ENCODE data around the gene PSMB5. TPM values are rescaled to one million over a fixed set of nuclear protein-coding genes. Genes with fewer than 3 reads are reported as not detected.

Gene PSMB5
- total and polyA plus RNA-seq, 2 of the 13 experiments (the other 11 are each of a cell fraction or from before 2014, with no cell fraction given): 705 to 871 TPM

DNA sequence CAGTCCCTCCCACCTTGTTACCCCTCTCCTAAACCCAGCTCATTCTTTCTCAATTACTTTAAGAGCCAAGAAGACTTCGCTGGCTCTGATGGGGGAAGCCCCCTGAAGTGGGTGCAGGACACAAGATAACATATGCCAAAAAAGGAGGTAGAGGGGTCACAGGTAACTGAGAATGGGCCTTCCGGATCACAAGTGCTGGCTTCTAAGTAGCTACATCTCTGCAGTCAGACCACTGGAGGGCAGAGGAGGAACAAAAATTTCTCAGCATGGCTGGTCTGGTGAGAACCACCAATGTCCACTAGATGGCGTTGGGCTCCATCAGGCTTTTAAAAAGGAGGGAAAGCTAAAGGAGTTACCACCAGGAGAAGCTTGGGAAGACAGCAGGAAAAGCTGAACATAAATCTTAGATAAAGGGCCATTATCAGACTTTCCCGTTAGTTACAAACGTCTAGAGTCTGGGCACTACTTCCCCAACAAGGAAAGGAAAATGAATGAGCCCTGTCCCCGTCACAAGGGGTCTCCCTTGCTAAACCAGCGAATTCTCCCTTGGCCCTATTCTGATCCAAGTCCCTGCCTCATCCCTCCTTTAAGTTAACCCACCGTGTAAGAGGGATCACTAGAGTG, 34.2 kb upstream of the PSMB5 start (continued):
- TF ChIP-seq ZIK1 (CRISPR knock-in tag; IDR thresholded peaks at IDR 0.05; ENCODE audit: borderline replicate concordance, low read depth) (peak; percentile 79; the same call in 1 of the 2 replicates), NR2C2 (CRISPR knock-in tag; IDR thresholded peaks at IDR 0.05; ENCODE audit: borderline replicate concordance) (no peak; the same call in 1 of the 2 replicates), ZNF256 (CRISPR knock-in tag; conservative IDR thresholded peaks at IDR 0.05) (no peak), ZKSCAN8 (CRISPR knock-in tag; IDR thresholded peaks at IDR 0.05; ENCODE audit: borderline replicate concordance) (peak; percentile 79; the same call in 1 of the 2 replicates), AKAP8 (CRISPR knock-in tag; IDR thresholded peaks at IDR 0.05) (peak; percentile 44; the same call in 1 of the 2 replicates), ZNF20 (CRISPR knock-in tag; IDR thresholded peaks at IDR 0.05) (no peak), PHF8 (CRISPR knock-in tag; IDR thresholded peaks at IDR 0.05) (no peak), HNF4G (IDR thresholded peaks at IDR 0.05; ENCODE audit: borderline replicate concordance, low read depth, low read length) (no peak), HNF4G (CRISPR knock-in tag; IDR thresholded peaks at IDR 0.05; ENCODE audit: borderline replicate concordance, low read depth) (no peak)
- TF ChIP-seq, protein P1, sequence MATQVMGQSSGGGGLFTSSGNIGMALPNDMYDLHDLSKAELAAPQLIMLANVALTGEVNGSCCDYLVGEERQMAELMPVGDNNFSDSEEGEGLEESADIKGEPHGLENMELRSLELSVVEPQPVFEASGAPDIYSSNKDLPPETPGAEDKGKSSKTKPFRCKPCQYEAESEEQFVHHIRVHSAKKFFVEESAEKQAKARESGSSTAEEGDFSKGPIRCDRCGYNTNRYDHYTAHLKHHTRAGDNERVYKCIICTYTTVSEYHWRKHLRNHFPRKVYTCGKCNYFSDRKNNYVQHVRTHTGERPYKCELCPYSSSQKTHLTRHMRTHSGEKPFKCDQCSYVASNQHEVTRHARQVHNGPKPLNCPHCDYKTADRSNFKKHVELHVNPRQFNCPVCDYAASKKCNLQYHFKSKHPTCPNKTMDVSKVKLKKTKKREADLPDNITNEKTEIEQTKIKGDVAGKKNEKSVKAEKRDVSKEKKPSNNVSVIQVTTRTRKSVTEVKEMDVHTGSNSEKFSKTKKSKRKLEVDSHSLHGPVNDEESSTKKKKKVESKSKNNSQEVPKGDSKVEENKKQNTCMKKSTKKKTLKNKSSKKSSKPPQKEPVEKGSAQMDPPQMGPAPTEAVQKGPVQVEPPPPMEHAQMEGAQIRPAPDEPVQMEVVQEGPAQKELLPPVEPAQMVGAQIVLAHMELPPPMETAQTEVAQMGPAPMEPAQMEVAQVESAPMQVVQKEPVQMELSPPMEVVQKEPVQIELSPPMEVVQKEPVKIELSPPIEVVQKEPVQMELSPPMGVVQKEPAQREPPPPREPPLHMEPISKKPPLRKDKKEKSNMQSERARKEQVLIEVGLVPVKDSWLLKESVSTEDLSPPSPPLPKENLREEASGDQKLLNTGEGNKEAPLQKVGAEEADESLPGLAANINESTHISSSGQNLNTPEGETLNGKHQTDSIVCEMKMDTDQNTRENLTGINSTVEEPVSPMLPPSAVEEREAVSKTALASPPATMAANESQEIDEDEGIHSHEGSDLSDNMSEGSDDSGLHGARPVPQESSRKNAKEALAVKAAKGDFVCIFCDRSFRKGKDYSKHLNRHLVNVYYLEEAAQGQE (IDR thresholded peaks at IDR 0.05; ENCODE audit: borderline replicate concordance in 1 of 2, low read depth in 1 of 2, low read length in 2 of 2): no peak
- TF ChIP-seq, protein P2, sequence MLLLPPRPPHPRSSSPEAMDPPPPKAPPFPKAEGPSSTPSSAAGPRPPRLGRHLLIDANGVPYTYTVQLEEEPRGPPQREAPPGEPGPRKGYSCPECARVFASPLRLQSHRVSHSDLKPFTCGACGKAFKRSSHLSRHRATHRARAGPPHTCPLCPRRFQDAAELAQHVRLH (CRISPR knock-in tag; IDR thresholded peaks at IDR 0.05; ENCODE audit: borderline replicate concordance, low read depth): peak; percentile 89; the same call in 1 of the 2 replicates
- TF ChIP-seq, protein P3, sequence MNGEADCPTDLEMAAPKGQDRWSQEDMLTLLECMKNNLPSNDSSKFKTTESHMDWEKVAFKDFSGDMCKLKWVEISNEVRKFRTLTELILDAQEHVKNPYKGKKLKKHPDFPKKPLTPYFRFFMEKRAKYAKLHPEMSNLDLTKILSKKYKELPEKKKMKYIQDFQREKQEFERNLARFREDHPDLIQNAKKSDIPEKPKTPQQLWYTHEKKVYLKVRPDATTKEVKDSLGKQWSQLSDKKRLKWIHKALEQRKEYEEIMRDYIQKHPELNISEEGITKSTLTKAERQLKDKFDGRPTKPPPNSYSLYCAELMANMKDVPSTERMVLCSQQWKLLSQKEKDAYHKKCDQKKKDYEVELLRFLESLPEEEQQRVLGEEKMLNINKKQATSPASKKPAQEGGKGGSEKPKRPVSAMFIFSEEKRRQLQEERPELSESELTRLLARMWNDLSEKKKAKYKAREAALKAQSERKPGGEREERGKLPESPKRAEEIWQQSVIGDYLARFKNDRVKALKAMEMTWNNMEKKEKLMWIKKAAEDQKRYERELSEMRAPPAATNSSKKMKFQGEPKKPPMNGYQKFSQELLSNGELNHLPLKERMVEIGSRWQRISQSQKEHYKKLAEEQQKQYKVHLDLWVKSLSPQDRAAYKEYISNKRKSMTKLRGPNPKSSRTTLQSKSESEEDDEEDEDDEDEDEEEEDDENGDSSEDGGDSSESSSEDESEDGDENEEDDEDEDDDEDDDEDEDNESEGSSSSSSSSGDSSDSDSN (CRISPR knock-in tag; IDR thresholded peaks at IDR 0.05): no peak
